ENCODE results near the gene TPSAB1.

TPSAB1 gene

GRCh38 chr16:1272453-1273198 is 32.1 kb downstream of the TPSAB1 start:
- H4K20me1 ChIP-seq (ENCODE audit: insufficient read depth, low read length), result no peaks in the 10 kb centered on the region; the same call in 1 of the 2 replicates
- no peaks in the 10 kb centered on the region for H3K9me3 ChIP-seq (ENCODE audit: insufficient read depth, low read length, severe bottlenecking)
- no peaks in the 10 kb centered on the region for H3K27me3 ChIP-seq (ENCODE audit: insufficient read depth, low read length, poor library complexity)
- no peaks in the 10 kb centered on the region for H3K4me1 ChIP-seq (ENCODE audit: insufficient read depth, low read length)
- ATAC-seq (ENCODE audit: insufficient read depth, low read depth) (no peak), DNase-seq (no peak)
- H3K79me2 ChIP-seq (ENCODE audit: insufficient read depth, low read length), result no peaks in the 10 kb centered on the region
- TF ChIP-seq CTCF (IDR thresholded peaks at IDR 0.05; ENCODE audit: borderline replicate concordance, extremely low read depth, low read length, poor library complexity, severe bottlenecking), result no peak
- no peak for TF ChIP-seq EZH2 (IDR thresholded peaks at IDR 0.05; ENCODE audit: borderline replicate concordance, low read depth, low read length, severe bottlenecking)
- H3K9ac ChIP-seq (ENCODE audit: low read depth, low read length), result no peak overlapping the region
- no peak overlapping the region for H2AFZ ChIP-seq (ENCODE audit: low read depth, low read length)
- H3K4me2 ChIP-seq (ENCODE audit: insufficient read depth, low read length), result no peak overlapping the region
- H3K4me3 ChIP-seq (ENCODE audit: low read depth in 1 of 2, low read length in 2 of 2), result no peak overlapping the region
- no peaks in the 10 kb centered on the region for H3K36me3 ChIP-seq (ENCODE audit: insufficient read depth, low read length)
- H3K27ac ChIP-seq (ENCODE audit: low read length), result no peak overlapping the region

GRCh38 chr16:1273816-1274215 is 33.3 kb downstream of the TPSAB1 start:
- no peak overlapping the region for H2AFZ ChIP-seq (ENCODE audit: low read depth, low read length)
- H3K4me3 ChIP-seq (ENCODE audit: low read depth in 1 of 2, low read length in 2 of 2), result no peak overlapping the region
- H3K4me2 ChIP-seq (ENCODE audit: insufficient read depth, low read length), result no peak overlapping the region
- no peaks in the 10 kb centered on the region for H3K4me1 ChIP-seq (ENCODE audit: insufficient read depth, low read length)
- H3K9me3 ChIP-seq (ENCODE audit: insufficient read depth, low read length, severe bottlenecking), result no peaks in the 10 kb centered on the region
- no peak overlapping the region for H3K27ac ChIP-seq (ENCODE audit: low read length)
- H3K9ac ChIP-seq (ENCODE audit: low read depth, low read length), result no peak overlapping the region
- TF ChIP-seq EZH2 (IDR thresholded peaks at IDR 0.05; ENCODE audit: borderline replicate concordance, low read depth, low read length, severe bottlenecking) (no peak), CTCF (IDR thresholded peaks at IDR 0.05; ENCODE audit: borderline replicate concordance, extremely low read depth, low read length, poor library complexity, severe bottlenecking) (no peak)
- no peaks in the 10 kb centered on the region; the same call in 1 of the 2 replicates for H4K20me1 ChIP-seq (ENCODE audit: insufficient read depth, low read length)
- H3K27me3 ChIP-seq (ENCODE audit: insufficient read depth, low read length, poor library complexity), result no peaks in the 10 kb centered on the region
- no peak for DNase-seq
- no peaks in the 10 kb centered on the region for H3K36me3 ChIP-seq (ENCODE audit: insufficient read depth, low read length)
- ATAC-seq (ENCODE audit: insufficient read depth, low read depth), result no peak
- H3K79me2 ChIP-seq (ENCODE audit: insufficient read depth, low read length), result no peaks in the 10 kb centered on the region

- no peak overlapping the region for H3K27ac ChIP-seq (ENCODE audit: low read length)
- no peaks in the 10 kb centered on the region; the same call in 1 of the 2 replicates for H4K20me1 ChIP-seq (ENCODE audit: insufficient read depth, low read length)
- H3K9me3 ChIP-seq (ENCODE audit: insufficient read depth, low read length, severe bottlenecking), result no peaks in the 10 kb centered on the region
- no peaks in the 10 kb centered on the region for H3K27me3 ChIP-seq (ENCODE audit: insufficient read depth, low read length, poor library complexity)
- no peaks in the 10 kb centered on the region for H3K36me3 ChIP-seq (ENCODE audit: insufficient read depth, low read length)
- TF ChIP-seq EZH2 (IDR thresholded peaks at IDR 0.05; ENCODE audit: borderline replicate concordance, low read depth, low read length, severe bottlenecking), result no peak
- no peak for TF ChIP-seq CTCF (IDR thresholded peaks at IDR 0.05; ENCODE audit: borderline replicate concordance, extremely low read depth, low read length, poor library complexity, severe bottlenecking)
- no peak for DNase-seq
- no peaks in the 10 kb centered on the region for H3K79me2 ChIP-seq (ENCODE audit: insufficient read depth, low read length)
- ATAC-seq (ENCODE audit: insufficient read depth, low read depth), result no peak
- no peak overlapping the region for H3K9ac ChIP-seq (ENCODE audit: low read depth, low read length)
- no peak overlapping the region for H3K4me2 ChIP-seq (ENCODE audit: insufficient read depth, low read length)
- no peak overlapping the region for H2AFZ ChIP-seq (ENCODE audit: low read depth, low read length)
- no peak overlapping the region for H3K4me3 ChIP-seq (ENCODE audit: low read depth in 1 of 2, low read length in 2 of 2)
- H3K4me1 ChIP-seq (ENCODE audit: insufficient read depth, low read length), result no peaks in the 10 kb centered on the region
These were observed 34.3 kb downstream of the TPSAB1 start for GRCh38 chr16:1274767-1275166.
